Liver (tissue), 9 donors: ENCODE data around the gene GOSR2. TPM values are rescaled to one million over a fixed set of nuclear protein-coding genes. Genes with fewer than 3 reads are reported as not detected.

Experiments used
- DNase-seq: peaks from one replicate; pipeline ENCODE4 v3.0.0-alpha.2; 2017; ENCODE audit warnings: low spot score
- H3K27ac ChIP-seq, 2 donors: one replicate each; pipeline ENCODE4 v1.7.0; 2013; ENCODE audit warnings: inconsistent platforms in 2 of 2, low read length in 2 of 2, control low read depth in 1 of 2, low read depth in 1 of 2, mild to moderate bottlenecking in 1 of 2
- H3K27me3 ChIP-seq, 4 donors: one replicate each; pipeline versions ENCODE4 v1.6.1 to v1.7.0; 2013; ENCODE audit warnings: low read length in 3 of 4, inconsistent platforms in 1 of 4, mild to moderate bottlenecking in 1 of 4, moderate library complexity in 1 of 4; ENCODE audit not compliant: control insufficient read depth in 4 of 4, insufficient read depth in 4 of 4
- H3K36me3 ChIP-seq, 4 donors: one replicate each; pipeline versions ENCODE4 v1.6.1 to v1.7.0; 2013; ENCODE audit warnings: low read length in 3 of 4, mild to moderate bottlenecking in 3 of 4, low read depth in 1 of 4, moderate library complexity in 1 of 4; ENCODE audit not compliant: control insufficient read depth in 4 of 4, insufficient read depth in 3 of 4
- H3K4me1 ChIP-seq, 4 donors: one replicate each; pipeline versions ENCODE4 v1.6.1 to v1.7.0; 2013; ENCODE audit warnings: low read length in 3 of 4, mild to moderate bottlenecking in 3 of 4, moderate library complexity in 1 of 4; ENCODE audit not compliant: control insufficient read depth in 4 of 4, insufficient read depth in 4 of 4
- H3K4me3 ChIP-seq, 3 donors: one replicate each; pipeline versions ENCODE4 v1.6.1 to v1.7.0; 2013; ENCODE audit warnings: low read length in 3 of 3, control low read depth in 1 of 3, low read depth in 1 of 3, mild to moderate bottlenecking in 1 of 3
- H3K9ac ChIP-seq, 2 donors: one replicate each; pipeline ENCODE4 v1.7.0; 2013; ENCODE audit warnings: low read length in 2 of 2, mild to moderate bottlenecking in 2 of 2, moderate library complexity in 2 of 2, control low read depth in 1 of 2, low read depth in 1 of 2
- H3K9me3 ChIP-seq, 4 donors: one replicate each; pipeline versions ENCODE4 v1.6.1 to v1.7.0; 2013; ENCODE audit warnings: low read length in 3 of 4; ENCODE audit not compliant: control insufficient read depth in 4 of 4
- ATF3 ChIP-seq: IDR thresholded peaks from 2 replicates; pipeline ENCODE4 v1.6.1; 2016; ENCODE audit warnings: antibody characterized with exemption
- EGR1 ChIP-seq, 2 donors: IDR thresholded peaks; 2 replicates each; pipeline ENCODE4 v1.6.1; 2016 to 2018; ENCODE audit warnings: antibody characterized with exemption in 2 of 2, low read depth in 2 of 2
- FOXA1 ChIP-seq: IDR thresholded peaks from 2 replicates; pipeline ENCODE4 v1.6.1; 2016; ENCODE audit warnings: antibody characterized with exemption
- GABPA ChIP-seq, 2 donors: IDR thresholded peaks in 1 of 2; conservative IDR thresholded peaks in 1 of 2; 2 replicates each; pipeline ENCODE4 v1.6.1; 2016; ENCODE audit warnings: antibody characterized with exemption in 2 of 2, mild to moderate bottlenecking in 1 of 2, moderate library complexity in 1 of 2
- HNF4A ChIP-seq, 2 donors: conservative IDR thresholded peaks; 2 replicates each; pipeline ENCODE4 v1.6.1; 2016; ENCODE audit warnings: antibody characterized with exemption in 2 of 2, mild to moderate bottlenecking in 2 of 2
- HNF4G ChIP-seq: IDR thresholded peaks from 2 replicates; pipeline ENCODE4 v1.6.1; 2016; ENCODE audit warnings: antibody characterized with exemption
- JUND ChIP-seq, 2 donors: IDR thresholded peaks; 2 replicates each; pipeline ENCODE4 v1.6.1; 2016; ENCODE audit warnings: antibody characterized with exemption in 2 of 2
- RAD21 ChIP-seq, 2 donors: IDR thresholded peaks; 2 replicates each; pipeline ENCODE4 v1.6.1; 2016; ENCODE audit warnings: antibody characterized with exemption in 2 of 2, mild to moderate bottlenecking in 2 of 2
- SP1 ChIP-seq: IDR thresholded peaks from 2 replicates; pipeline ENCODE4 v1.6.1; 2018; ENCODE audit warnings: antibody characterized with exemption, mild to moderate bottlenecking
- YY1 ChIP-seq: IDR thresholded peaks from 2 replicates; pipeline ENCODE4 v1.6.1; 2016; ENCODE audit warnings: antibody characterized with exemption, mild to moderate bottlenecking
- ZBTB33 ChIP-seq: IDR thresholded peaks from 2 replicates; pipeline ENCODE4 v1.6.1; 2016; ENCODE audit warnings: antibody characterized with exemption
- WGBS: extraction: QIAGEN DNeasy Blood & Tissue Kit; methylation state at CpG from one replicate; pipeline ENCODE4 v1.1.7; 2013; 5-methylcytosine and 5-hydroxymethylcytosine counted together
- polyA plus RNA-seq, 2 donors: library from polyadenylated mRNA; stranded (reverse) in 1 of 2; unstranded in 1 of 2; fragments of 200-250 nt in 1 of 2; fragments of >200 nt in 1 of 2; fragmentation: Nextera tagmentation in 1 of 2; extraction: Ambion mirVana in 1 of 2; gene quantifications; one replicate each; pipeline versions ENCODE4 v1.2.1 to v1.2.3, GENCODE V29; 2013 to 2015
- total RNA-seq, 2 donors: library from RNA; depleted of rRNA; stranded (reverse); fragments of >200 nt; gene quantifications; one replicate each; pipeline ENCODE4 v1.2.3, GENCODE V29; 2014
- TF ChIP-seq, protein P1 (sequence below): fragments of 150-350 bp; IDR thresholded peaks from 2 replicates; pipeline ENCODE4 v1.5.1; 2017; ENCODE audit warnings: improper control_type of control experiment, low read depth, low read length; ENCODE audit not compliant: missing input control
- donor health status: healthy.
- donor health status: healthy.
- donor health status: healthy.
- donor health status: healthy.
- donor health status: healthy.

The GOSR2 gene
- total and polyA plus RNA-seq, 4 donors = 19.9 to 43.8 (median 21.0) TPM

DNA sequence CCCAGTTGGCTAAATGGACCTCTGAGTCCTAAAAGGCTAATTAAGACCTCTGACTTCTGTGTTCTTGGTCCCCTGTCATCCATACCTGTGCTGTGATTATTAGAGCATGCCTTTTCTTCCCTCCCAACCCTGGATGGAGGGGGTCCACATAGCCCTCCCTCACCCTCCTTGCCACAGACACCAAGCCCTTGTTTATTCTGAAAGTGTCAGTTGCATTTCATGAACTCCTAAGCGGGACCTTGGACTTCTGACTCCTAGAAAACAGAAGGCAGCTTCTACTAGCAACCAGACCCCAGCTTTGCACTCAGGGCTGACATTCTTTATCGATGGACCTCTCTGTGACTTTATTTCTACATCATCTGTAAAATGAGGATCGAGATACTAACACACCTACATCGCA is 33.4 kb upstream of the GOSR2 start:
- H3K27me3 ChIP-seq = no peaks in the 10 kb centered on the region
- H3K9me3 ChIP-seq = no peaks in the 10 kb centered on the region
- TF ChIP-seq, protein P1, sequence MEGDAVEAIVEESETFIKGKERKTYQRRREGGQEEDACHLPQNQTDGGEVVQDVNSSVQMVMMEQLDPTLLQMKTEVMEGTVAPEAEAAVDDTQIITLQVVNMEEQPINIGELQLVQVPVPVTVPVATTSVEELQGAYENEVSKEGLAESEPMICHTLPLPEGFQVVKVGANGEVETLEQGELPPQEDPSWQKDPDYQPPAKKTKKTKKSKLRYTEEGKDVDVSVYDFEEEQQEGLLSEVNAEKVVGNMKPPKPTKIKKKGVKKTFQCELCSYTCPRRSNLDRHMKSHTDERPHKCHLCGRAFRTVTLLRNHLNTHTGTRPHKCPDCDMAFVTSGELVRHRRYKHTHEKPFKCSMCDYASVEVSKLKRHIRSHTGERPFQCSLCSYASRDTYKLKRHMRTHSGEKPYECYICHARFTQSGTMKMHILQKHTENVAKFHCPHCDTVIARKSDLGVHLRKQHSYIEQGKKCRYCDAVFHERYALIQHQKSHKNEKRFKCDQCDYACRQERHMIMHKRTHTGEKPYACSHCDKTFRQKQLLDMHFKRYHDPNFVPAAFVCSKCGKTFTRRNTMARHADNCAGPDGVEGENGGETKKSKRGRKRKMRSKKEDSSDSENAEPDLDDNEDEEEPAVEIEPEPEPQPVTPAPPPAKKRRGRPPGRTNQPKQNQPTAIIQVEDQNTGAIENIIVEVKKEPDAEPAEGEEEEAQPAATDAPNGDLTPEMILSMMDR = no peak
- TF ChIP-seq RAD21 (IDR thresholded peaks at IDR 0.05) (no peak), EGR1 (IDR thresholded peaks at IDR 0.05; ENCODE audit: low read depth in 2 of 2) (no peak), ZBTB33 (no peak), FOXA1 (no peak), SP1 (no peak)
- no peak for DNase-seq
- H3K27ac ChIP-seq = no peak overlapping the region
- H3K4me1 ChIP-seq = no peaks in the 10 kb centered on the region
- H3K4me3 ChIP-seq = no peak overlapping the region
- H3K9ac ChIP-seq = no peak overlapping the region
- 73% methylated on average over 4 of the region's 4 CpGs for WGBS
- H3K36me3 ChIP-seq = no peaks in the 10 kb centered on the region

DNA sequence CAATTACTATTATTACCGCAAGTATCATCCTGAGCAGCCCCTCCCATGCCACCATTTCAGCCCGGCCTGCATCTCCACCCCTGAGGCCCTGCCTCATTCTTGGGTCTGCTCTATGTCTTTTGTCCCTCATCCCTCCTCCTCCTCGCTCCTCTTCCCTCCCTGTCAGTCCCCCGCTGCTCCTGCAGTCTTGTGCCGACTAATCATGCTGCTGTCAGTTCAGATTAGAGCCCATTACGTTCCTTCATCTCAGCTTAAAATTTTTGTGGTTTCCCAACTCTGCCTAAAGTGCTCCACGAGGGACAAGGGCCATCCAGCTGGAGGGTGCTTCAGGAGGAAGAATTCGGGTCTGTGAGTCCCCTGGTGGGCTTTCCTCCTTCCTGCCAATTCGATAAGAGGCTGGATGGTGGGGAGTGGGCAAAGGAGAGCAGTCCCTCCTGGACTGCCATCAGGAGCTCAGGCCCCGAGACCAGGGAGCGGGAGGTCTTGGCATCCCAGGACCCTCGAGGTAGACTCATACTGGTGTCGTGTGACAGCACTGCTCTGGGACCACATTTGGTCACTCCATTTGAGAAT is 32.9 kb upstream of the GOSR2 start:
- no peaks in the 10 kb centered on the region for H3K36me3 ChIP-seq
- H3K9me3 ChIP-seq = no peaks in the 10 kb centered on the region
- H3K27ac ChIP-seq = no peak overlapping the region
- no peak overlapping the region for H3K9ac ChIP-seq
- TF ChIP-seq HNF4A (conservative IDR thresholded peaks at IDR 0.05) (no peak), ZBTB33 (no peak), JUND (IDR thresholded peaks at IDR 0.05) (no peak), SP1 (no peak), RAD21 (IDR thresholded peaks at IDR 0.05) (no peak), FOXA1 (no peak), YY1 (no peak), GABPA (IDR thresholded peaks at IDR 0.05 in 1 of 2, conservative IDR thresholded peaks at IDR 0.05 in 1 of 2) (no peak), HNF4G (no peak), ATF3 (no peak)
- TF ChIP-seq, protein P1 = no peak
- no peak overlapping the region for H3K4me3 ChIP-seq
- H3K27me3 ChIP-seq = no peaks in the 10 kb centered on the region
- WGBS = 75% methylated on average over 13 of the region's 13 CpGs
- no peak for DNase-seq
- no peaks in the 10 kb centered on the region for H3K4me1 ChIP-seq
